Lower leg skin (tissue), 3 donors: ENCODE measurements around the gene PML.

Experiments
- POLR2A ChIP-seq, 2 donors: fragments of 450-650 bp; IDR thresholded peaks; one replicate each; pipeline ENCODE4 v1.6.1; 2016 to 2017; ENCODE audit warnings: antibody characterized with exemption in 2 of 2, mild to moderate bottlenecking in 1 of 2, moderate library complexity in 1 of 2
- TF ChIP-seq, protein P1 (sequence below), 3 donors: fragments of 450-650 bp; IDR thresholded peaks; one replicate each; pipeline ENCODE4 v1.5.1; 2016; ENCODE audit warnings: antibody characterized with exemption in 3 of 3, mild to moderate bottlenecking in 3 of 3, moderate library complexity in 2 of 3

DNA sequence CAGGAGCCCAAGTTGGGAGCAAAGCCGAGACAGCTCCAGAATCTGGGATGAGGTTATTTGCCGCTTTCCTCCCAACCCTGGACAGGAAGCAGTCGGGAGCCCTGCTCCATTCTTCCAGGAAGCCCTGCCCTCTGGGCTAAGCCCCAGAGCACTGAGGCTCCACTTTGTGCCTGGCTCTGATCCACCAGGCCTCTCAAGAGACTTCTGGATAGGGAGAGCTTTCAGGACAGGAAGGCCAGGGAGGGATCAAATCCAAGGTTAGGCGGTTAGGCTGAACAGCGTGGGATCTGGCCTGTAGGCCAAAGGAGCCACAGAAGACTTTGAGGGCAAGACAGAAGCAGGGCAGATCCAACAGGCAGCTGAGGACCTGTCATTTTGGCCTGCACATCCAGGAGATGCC, 3.3 kb upstream of the PML start:
- TF ChIP-seq, protein P1, sequence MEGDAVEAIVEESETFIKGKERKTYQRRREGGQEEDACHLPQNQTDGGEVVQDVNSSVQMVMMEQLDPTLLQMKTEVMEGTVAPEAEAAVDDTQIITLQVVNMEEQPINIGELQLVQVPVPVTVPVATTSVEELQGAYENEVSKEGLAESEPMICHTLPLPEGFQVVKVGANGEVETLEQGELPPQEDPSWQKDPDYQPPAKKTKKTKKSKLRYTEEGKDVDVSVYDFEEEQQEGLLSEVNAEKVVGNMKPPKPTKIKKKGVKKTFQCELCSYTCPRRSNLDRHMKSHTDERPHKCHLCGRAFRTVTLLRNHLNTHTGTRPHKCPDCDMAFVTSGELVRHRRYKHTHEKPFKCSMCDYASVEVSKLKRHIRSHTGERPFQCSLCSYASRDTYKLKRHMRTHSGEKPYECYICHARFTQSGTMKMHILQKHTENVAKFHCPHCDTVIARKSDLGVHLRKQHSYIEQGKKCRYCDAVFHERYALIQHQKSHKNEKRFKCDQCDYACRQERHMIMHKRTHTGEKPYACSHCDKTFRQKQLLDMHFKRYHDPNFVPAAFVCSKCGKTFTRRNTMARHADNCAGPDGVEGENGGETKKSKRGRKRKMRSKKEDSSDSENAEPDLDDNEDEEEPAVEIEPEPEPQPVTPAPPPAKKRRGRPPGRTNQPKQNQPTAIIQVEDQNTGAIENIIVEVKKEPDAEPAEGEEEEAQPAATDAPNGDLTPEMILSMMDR (IDR thresholded peaks at IDR 0.05) = no peak
- no peak for TF ChIP-seq POLR2A (IDR thresholded peaks at IDR 0.05)
